GM12801 (cell line): ENCODE data around the gene RPS6KL1.

ENCODE experiments used
- TF ChIP-seq, protein P1 (sequence below): IDR thresholded peaks from one replicate; pipeline ENCODE4 v1.5.1; 2011; ENCODE audit warnings: control low read depth; ENCODE audit not compliant: insufficient read length; ENCODE audit errors: extremely low read depth

RPS6KL1 gene

DNA sequence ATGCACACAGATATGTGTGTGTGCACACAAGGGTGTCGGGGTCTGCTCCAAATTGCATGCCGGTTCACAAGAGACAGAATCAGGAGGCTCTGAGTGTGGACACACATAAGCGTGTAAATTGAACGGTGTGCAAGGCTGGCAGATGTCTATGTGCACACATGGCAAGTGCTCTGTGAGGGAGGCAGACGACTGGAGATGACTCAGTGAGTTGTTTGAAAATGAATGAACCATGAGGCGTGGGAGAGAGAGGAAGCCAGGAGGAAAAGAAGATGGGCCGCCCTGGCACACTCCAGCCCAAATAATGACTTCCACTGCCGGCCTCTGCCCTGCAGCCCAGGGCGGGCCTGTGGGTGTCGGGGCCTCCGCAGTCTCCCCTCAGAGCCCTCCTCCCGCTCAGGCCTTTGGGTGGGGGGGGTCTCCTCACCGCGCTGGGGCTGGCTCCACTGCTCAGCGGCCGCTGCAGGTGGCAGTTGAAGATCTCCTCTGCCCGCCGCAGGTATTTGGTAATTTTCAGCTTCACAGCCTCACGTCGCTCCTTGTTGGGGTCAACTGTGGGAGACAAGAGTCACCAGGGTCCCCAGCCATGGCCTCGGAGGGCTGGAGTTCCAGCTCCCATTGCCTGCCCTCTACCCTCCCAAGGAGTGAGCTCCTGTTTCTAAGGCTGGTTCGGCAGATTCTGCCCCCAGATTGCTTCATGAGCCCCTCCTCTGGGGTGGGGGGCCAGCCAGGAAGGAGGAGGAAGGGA, 3.5 kb downstream of the RPS6KL1 start:
- TF ChIP-seq, protein P1, sequence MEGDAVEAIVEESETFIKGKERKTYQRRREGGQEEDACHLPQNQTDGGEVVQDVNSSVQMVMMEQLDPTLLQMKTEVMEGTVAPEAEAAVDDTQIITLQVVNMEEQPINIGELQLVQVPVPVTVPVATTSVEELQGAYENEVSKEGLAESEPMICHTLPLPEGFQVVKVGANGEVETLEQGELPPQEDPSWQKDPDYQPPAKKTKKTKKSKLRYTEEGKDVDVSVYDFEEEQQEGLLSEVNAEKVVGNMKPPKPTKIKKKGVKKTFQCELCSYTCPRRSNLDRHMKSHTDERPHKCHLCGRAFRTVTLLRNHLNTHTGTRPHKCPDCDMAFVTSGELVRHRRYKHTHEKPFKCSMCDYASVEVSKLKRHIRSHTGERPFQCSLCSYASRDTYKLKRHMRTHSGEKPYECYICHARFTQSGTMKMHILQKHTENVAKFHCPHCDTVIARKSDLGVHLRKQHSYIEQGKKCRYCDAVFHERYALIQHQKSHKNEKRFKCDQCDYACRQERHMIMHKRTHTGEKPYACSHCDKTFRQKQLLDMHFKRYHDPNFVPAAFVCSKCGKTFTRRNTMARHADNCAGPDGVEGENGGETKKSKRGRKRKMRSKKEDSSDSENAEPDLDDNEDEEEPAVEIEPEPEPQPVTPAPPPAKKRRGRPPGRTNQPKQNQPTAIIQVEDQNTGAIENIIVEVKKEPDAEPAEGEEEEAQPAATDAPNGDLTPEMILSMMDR = no peak

GRCh38 chr14:74918380-74918779, 4.7 kb downstream of the RPS6KL1 start:
- TF ChIP-seq, protein P1 = no peak

DNA sequence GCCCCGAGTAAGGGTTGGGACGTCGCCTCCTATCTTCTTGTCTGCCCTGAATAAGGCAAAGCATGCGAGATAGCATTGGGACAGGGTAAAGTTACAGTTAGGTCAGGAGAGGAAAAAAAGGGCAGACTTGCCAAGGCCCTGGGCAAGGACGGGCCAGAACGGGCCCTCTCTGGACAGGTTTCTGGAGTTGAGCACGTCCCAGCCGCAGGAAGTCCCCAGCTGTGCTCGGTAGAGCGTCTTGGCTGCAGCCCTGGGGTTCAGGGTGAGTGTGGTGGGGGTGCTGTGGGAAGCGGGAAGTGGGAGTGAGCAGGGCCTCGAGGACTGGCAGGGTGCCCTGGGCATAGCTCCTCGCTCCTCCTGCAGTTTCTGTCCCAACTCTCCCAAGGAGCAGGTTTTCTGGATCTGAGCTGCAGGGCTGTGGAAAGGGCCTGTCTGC, 5.4 kb downstream of the RPS6KL1 start:
- TF ChIP-seq, protein P1 = no peak

GRCh38 chr14:74917178-74917543, 5.9 kb downstream of the RPS6KL1 start:
- TF ChIP-seq, protein P1 = no peak

DNA sequence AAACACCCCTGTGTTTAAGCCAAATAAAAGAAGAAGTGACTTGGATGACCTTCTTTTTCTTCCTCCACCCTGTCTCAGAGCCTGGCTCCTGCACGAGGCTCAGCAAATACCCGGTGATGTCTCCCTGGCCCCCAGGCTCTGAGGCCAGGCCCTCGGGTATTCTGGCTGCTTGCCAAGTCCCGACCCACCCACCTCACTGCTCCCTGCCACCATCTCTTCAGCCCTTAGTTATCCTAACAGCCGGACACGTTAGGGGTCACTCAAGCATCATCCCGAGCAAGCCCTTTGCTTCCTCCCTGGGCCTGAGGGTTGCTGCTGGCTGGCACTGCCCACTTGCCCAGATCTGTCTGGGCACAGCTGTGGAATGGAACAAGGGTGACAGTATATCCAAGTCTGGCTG, 7.2 kb downstream of the RPS6KL1 start:
- TF ChIP-seq, protein P1 = no peak

GRCh38 chr14:74915426-74915825, 7.6 kb downstream of the RPS6KL1 start:
- TF ChIP-seq, protein P1 = no peak

DNA sequence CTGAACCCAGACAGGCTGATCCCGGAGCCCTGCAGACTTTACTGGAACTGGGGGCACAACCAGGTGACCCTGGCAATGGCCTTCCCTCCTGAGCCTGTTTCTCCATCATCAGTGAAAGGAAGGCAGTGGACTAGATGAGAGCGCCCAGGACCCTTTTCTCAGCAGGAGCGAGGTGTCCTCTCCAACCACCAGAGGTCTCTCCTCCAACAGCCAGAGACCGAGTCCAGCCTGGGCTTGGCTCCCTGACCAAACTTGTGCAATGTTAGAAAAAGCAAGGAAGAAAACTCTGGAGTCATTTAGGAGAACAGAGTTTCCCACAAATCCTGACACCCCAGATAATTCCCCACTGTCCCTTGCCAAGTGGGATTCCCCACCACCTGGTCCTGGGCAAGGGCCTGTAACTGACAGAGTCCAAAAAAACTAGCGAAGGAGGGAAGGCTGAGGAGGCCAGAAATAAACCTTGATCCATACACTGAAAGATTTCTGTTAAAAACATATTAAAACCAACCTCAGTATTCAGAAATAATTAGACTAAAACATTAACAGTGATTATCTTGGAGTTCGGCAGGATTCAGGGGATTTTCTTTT, 9.0 kb downstream of the RPS6KL1 start:
- TF ChIP-seq, protein P1 = no peak
